GM19463 (cell line): ENCODE results near the gene DNAJA3.
"Not testable (repeated sequence)": the region's sequence is repeated elsewhere in the genome, so short reads cannot be mapped to it uniquely, and the experiment has no call there.

Experiments used
- ATAC-seq: cut with Tn5 transposase; IDR thresholded peaks from one replicate; pipeline ENCODE4 v1.9.1; 2021; ENCODE audit warnings: mild to moderate bottlenecking, moderate library complexity; ENCODE audit not compliant: unreplicated experiment

The DNAJA3 gene

GRCh38 chr16:4386951-4387565 is 38.6 kb upstream of the DNAJA3 start:
- ATAC-seq: no peak

GRCh38 chr16:4387781-4388180 is 37.9 kb upstream of the DNAJA3 start:
- ATAC-seq: no peak

GRCh38 chr16:4388271-4389021 is 37.2 kb upstream of the DNAJA3 start:
- no peak for ATAC-seq

- ATAC-seq: no peak
These were observed 36.4 kb upstream of the DNAJA3 start for GRCh38 chr16:4389051-4389955.

- no peak for ATAC-seq
These were observed 35.1 kb upstream of the DNAJA3 start for GRCh38 chr16:4390266-4391260.

- ATAC-seq: no peak
These were observed 33.9 kb upstream of the DNAJA3 start for GRCh38 chr16:4391631-4392381.

GRCh38 chr16:4392382-4393239 is 33.1 kb upstream of the DNAJA3 start:
- no peak for ATAC-seq

GRCh38 chr16:4393240-4393600 is 32.4 kb upstream of the DNAJA3 start:
- ATAC-seq: no peak

- not testable (repeated sequence) for ATAC-seq
These were observed 31.8 kb upstream of the DNAJA3 start for GRCh38 chr16:4393850-4394249.

GRCh38 chr16:4395055-4395726 is 30.5 kb upstream of the DNAJA3 start:
- ATAC-seq: no peak

GRCh38 chr16:4399001-4399730 is 26.5 kb upstream of the DNAJA3 start:
- no peak for ATAC-seq

GRCh38 chr16:4401094-4401501 is 24.6 kb upstream of the DNAJA3 start:
- ATAC-seq: no peak

GRCh38 chr16:4401510-4401909 is 24.2 kb upstream of the DNAJA3 start:
- no peak for ATAC-seq

- no peak for ATAC-seq
These were observed 23.1 kb upstream of the DNAJA3 start for GRCh38 chr16:4402439-4403132.

- no peak for ATAC-seq
These were observed 22.3 kb upstream of the DNAJA3 start for GRCh38 chr16:4403133-4403949.
